ENCODE results near the gene CPLX1. TPM values are rescaled to one million over a fixed set of nuclear protein-coding genes. Genes with fewer than 3 reads are reported as not detected.
"Not testable (repeated sequence)": the region's sequence is repeated elsewhere in the genome, so short reads cannot be mapped to it uniquely, and the experiment has no call there.

CPLX1 gene
- total RNA-seq, 2 experiments from 2014 or later = 0.15 TPM; not detected in 1

GRCh38 chr4:747546-748170, 78.3 kb downstream of the CPLX1 start:
- POLR2A ChIA-PET = no interaction called here

GRCh38 chr4:744212-744841, 81.6 kb downstream of the CPLX1 start:
- ChIA-PET CTCF (no interaction called here), POLR2A (no interaction called here)

More at GRCh38 chr4:747546-748170, 78.3 kb downstream of the CPLX1 start:
- CTCF ChIA-PET = no interaction called here

DNA sequence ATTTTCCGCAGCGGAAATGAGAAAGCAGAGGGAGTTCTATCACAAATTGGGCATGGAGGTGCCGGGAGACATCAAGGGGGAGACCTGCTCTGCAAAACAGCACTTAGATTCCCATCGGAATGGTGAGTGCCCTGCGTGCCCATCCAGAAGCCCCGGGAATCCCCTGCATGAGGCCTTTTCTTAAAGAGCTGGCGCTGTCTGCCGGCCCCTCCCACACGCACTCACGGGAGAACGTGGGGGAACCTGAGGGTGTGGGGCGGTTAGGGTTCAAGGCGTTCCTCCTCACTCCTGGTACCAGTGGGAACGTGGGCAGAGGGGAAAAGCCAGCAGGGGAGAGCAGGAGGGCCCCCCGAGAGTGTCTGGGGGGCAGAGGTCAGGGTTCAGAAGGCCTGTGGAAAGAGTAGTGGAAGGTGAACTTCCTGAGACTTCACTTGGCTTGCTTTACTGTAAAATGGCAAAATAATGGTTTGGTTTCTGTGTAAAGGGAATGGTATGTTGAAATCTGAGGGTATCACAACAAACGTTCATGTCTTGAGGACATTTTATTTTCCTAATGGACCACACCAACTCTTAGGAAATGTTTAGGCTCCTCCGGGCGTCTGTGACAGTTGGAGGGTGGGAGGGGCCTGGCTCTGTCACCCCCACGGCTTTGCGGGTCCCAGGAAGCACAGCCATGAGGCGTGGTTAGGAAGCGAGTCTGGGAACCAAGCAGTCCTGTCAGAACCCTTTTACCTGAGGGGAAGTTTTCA, 82.3 kb downstream of the CPLX1 start:
- ChIA-PET CTCF (interaction anchor here (0.9 to 2.3 kb wide), 5 partner anchors 10 to 243 kb away, joined by 3 to 26 read pairs (median 7); partner anchors contain the start of gene IDUA), POLR2A (no interaction called here)

DNA sequence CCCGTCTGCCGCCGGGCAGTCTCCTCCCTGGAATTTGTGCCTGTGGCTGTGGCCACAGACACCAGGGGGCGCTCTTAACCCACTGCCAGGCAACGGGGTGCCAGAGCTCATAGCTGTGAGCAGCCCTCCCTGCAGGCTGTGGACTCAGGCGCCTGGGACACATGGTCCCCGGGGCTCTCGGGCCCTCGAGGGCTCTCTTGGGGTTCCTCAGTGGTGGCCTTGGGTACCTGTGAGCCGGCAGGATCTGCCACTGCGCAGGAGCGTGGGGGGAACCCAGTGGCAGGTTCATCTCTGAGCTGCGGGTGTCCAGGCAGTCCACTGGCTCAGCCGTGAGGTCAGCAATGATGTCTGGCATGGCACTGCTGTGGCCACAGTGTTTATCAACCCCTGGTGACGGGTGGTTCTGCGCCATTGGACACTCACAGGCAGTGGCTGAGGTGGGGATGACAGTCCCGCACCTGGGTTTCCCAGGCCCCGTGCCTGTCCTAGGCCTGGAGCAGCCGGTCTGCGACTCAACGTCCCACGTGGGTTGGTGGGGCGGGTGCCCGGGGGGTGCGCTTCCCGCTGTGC, 83.1 kb downstream of the CPLX1 start:
- POLR2A ChIA-PET = no interaction called here

GRCh38 chr4:742096-742741, 83.7 kb downstream of the CPLX1 start:
- POLR2A ChIA-PET = no interaction called here

More for the DNA sequence above, 83.1 kb downstream of the CPLX1 start:
- CTCF ChIA-PET = interaction anchor here (0.9 to 2.3 kb wide), 13 partner anchors 10 to 388 kb away, joined by 3 to 26 read pairs (median 4); partner anchors contain the start of gene IDUA

DNA sequence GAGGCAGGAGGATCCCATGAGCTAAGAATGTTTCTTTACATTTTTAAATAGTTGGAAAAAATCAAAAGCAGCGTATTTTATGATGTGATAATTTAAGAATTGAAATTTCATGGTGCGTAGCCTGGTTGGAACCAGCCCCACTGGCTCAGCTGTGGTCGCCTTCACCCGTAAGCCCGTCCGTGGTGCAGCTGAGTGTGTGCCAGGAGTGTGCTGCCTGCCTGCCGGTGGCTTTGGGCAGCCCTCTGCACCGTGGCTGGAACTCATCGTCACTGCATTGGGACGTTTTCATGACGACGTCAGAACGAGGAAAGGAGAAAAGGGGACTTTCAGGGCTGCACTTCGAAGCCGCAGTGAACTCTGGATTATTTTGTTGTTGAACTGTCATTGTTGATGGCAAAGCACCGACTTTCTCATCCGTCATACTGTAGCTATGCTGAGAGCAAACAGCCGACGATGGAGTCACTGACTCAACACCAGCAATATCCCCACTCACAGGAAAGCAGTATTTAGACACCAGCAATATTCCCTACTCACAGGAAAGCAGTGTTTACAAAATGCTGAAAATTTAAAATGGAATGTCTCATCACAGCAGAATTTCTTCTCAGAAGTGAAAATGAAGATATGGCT, 85.2 kb downstream of the CPLX1 start:
- ChIA-PET CTCF (interaction anchor here (0.9 kb wide), 3 partner anchors 24 to 889 kb away, joined by 3 read pairs; partner anchors contain the start of gene IDUA), POLR2A (no interaction called here)

More at GRCh38 chr4:742096-742741, 83.7 kb downstream of the CPLX1 start:
- CTCF ChIA-PET = interaction anchor here (0.7 to 2.3 kb wide), 16 partner anchors 9 to 887 kb away, joined by 3 to 26 read pairs (median 4); partner anchors contain the start of gene IDUA

- POLR2A ChIA-PET = no interaction called here
- CTCF ChIA-PET = no interaction called here
Observed at GRCh38 chr4:740011-740410, 85.9 kb downstream of the CPLX1 start.

DNA sequence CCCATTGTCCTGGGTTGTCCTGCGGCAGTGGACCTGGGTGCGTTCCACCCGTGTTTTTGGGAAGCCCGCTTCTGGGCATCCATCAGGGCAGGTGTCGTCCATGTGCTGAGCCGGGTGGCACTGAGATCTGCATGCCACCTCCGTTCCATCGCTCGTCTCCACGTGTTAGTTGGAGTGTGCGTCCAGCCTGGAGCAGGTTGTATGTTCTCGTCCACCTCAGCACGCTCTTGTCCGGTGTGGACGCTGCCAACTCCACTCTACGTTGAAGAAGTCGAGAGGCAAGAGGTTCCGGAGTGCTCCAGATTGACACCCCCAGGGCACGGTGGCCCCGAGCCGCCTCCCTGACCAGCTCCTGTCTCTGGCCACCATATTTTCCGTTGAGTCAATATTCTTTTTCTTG, 86.4 kb downstream of the CPLX1 start:
- POLR2A ChIA-PET = no interaction called here

DNA sequence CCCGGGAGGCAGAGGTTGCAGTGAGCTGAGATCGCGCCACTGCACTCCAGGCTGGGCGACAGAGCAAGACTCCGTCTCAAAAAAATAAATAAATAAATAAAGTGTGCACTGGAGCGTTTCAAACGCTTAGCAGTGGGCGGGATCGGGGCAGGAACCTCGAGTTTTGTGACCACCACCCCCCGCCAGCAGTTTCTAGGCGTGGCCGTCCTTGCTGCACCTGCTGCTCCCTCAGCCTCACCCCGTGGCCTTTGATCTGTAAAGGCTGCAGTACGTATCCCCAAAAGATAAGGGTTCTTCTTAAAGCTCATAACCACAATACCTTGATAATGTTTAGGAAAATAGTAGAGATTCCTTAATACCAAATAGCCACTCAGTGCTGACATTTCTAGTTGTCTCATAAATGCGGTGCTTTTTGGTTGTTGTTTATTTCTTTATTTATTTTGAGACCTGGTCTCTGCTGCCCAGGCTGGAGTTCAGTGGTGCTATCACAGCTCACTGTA, 87.1 kb downstream of the CPLX1 start:
- ChIA-PET POLR2A (no interaction called here), CTCF (no interaction called here)

More for the DNA sequence above, 86.4 kb downstream of the CPLX1 start:
- CTCF ChIA-PET = no interaction called here

DNA sequence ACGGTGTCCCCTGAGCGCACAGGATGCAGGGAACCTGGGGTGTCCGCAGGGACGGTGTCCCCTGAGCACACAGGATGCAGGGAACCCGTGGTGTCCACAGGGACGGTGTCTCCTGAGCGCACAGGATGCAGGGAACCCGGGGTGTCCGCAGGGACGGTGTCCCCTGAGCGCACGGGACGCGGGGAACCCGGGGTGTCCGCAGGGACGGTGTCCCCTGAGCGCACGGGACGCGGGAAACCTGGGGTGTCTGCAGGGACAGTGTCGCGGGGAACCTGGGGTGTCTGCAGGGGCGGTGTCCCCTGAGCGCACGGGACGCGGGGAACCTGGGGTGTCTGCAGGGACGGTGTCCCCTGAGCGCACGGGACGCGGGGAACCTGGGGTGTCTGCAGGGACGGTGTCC, 89.4 kb downstream of the CPLX1 start:
- POLR2A ChIA-PET, CTCF ChIA-PET: not testable (repeated sequence)

DNA sequence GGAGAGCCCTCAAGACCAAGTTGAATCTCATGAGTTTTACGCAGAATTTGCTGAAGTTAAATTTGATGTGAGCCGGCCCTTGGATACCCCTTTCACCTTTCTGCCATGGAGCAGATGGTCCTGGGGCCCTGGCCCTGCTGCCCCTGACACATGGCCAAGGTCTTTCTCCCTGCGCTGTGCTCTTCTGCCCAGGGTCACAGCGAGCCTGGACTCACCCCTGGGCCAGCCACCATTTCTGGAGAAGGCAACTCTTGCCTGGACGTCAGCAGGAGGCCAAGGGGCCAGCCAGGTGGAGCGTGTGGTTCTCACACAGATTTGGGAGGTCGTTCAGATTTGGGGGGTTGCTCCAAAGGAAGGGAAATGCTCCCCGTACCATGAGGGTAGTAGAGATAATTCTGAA, 90.3 kb downstream of the CPLX1 start:
- ChIA-PET CTCF (no interaction called here), POLR2A (no interaction called here)

Other genes starting within 250 kb of the CPLX1 start
- gene TMEM271, start 249.8 kb downstream of the CPLX1 start, total RNA-seq = not detected
- gene PDE6B, start 200.6 kb downstream of the CPLX1 start, total RNA-seq = 10 to 100 TPM in 1 of 2 experiments, 1 to 10 TPM in 1; 8.7 to 11.4 TPM
- gene ATP5ME, start 151.9 kb downstream of the CPLX1 start, total RNA-seq = 100 to 1,000 TPM; 260 to 261 TPM
- gene MYL5, start 151.6 kb downstream of the CPLX1 start, total RNA-seq = 10 to 100 TPM; 14.6 to 15.1 TPM
- gene SLC49A3, start 137.0 kb downstream of the CPLX1 start, total RNA-seq = 1 to 10 TPM; 1.1 to 1.3 TPM
- 10 to 100 TPM; 25.8 to 26.1 TPM for gene PCGF3, start 120.3 kb downstream of the CPLX1 start, total RNA-seq
- 100 to 1,000 TPM; 101 to 105 TPM for gene GAK, start 106.2 kb upstream of the CPLX1 start, total RNA-seq
- gene TMEM175, start 106.3 kb upstream of the CPLX1 start, total RNA-seq = 10 to 100 TPM; 16.9 to 17.3 TPM
- 10 to 100 TPM; 15.0 to 15.3 TPM for gene DGKQ, start 147.4 kb upstream of the CPLX1 start, total RNA-seq
- 10 to 100 TPM; 11.5 to 13.4 TPM for gene IDUA, start 160.9 kb upstream of the CPLX1 start, total RNA-seq
- gene SLC26A1, start 167.3 kb upstream of the CPLX1 start, total RNA-seq = not detected
- 10 to 100 TPM; 17.7 to 18.7 TPM for gene FGFRL1, start 185.5 kb upstream of the CPLX1 start, total RNA-seq

Data from activated CD8-positive, alpha-beta memory T cell treated with anti-CD3 and anti-CD28 coated beads for 36 hours (primary cell).